Activated CD8-positive, alpha-beta memory T cell treated with anti-CD3 and anti-CD28 coated beads, Interleukin-2, amount 10 ng/mL, durations not matched to agents 7 days and 5 days (primary cell): ENCODE results near the gene EPN2. TPM values are rescaled to one million over a fixed set of nuclear protein-coding genes. Genes with fewer than 3 reads are reported as not detected.
A peak's percentile ranks its signal among the peaks of the same experiment; 100 is the strongest.

Experiments used
- ATAC-seq: fragments of 150-1000 bp; cut with Tn5 transposase; one replicate; pipeline ENCODE4 v1.10.0; 2021; ENCODE audit warnings: moderate library complexity
- CTCF ChIA-PET: fragments of 350-600 bp; sonication (Branson Sonifier 250); formaldehyde crosslinking; loops from one replicate; lab custom pipeline; 2021; ENCODE audit warnings: antibody characterized with exemption; lab: Charles Lee
- DNase-seq: peaks from one replicate; pipeline ENCODE4 v3.0.0-alpha.2; 2020
- H3K27ac Mint-ChIP-seq: one replicate; pipeline ENCODE4 v1.8.0; 2021; ENCODE audit warnings: mild to moderate bottlenecking, mixed read lengths
- H3K27me3 Mint-ChIP-seq: one replicate; pipeline ENCODE4 v1.8.0; 2021; ENCODE audit warnings: mixed read lengths
- H3K36me3 Mint-ChIP-seq: one replicate; pipeline ENCODE4 v1.8.0; 2021; ENCODE audit warnings: mild to moderate bottlenecking, mixed read lengths
- H3K4me1 Mint-ChIP-seq: one replicate; pipeline ENCODE4 v1.8.0; 2021; ENCODE audit warnings: mixed read lengths
- H3K4me3 Mint-ChIP-seq: one replicate; pipeline ENCODE4 v1.8.0; 2021; ENCODE audit warnings: mild to moderate bottlenecking, moderate library complexity, mixed read lengths
- H3K9me3 Mint-ChIP-seq: one replicate; pipeline ENCODE4 v1.8.0; 2022; ENCODE audit warnings: low read depth, mixed read lengths
- total RNA-seq, 2 experiments: library from RNA; stranded (reverse); gene quantifications; one replicate each; pipeline ENCODE4 v1.2.3, GENCODE V29; 2021

EPN2 gene
- total RNA-seq, 2 experiments from 2014 or later: 2.9 to 15.3 TPM

GRCh38 chr17:19364699-19365498, 127.7 kb downstream of the EPN2 start:
- CTCF ChIA-PET: interaction anchor here (0.6 to 8.9 kb wide), 9 partner anchors 10 to 1503 kb away, joined by 3 to 114 read pairs (median 4); partner anchors contain the start of genes ALDH3A2 and MAPK7
- Mint-ChIP-seq H3K27ac (no peak overlapping the region), H3K4me3 (no peak overlapping the region), H3K4me1 (peaks cover 25% of the 10 kb centered on the region), H3K9me3 (no peaks in the 10 kb centered on the region), H3K36me3 (no peaks in the 10 kb centered on the region), H3K27me3 (peaks cover 16% of the 10 kb centered on the region)
- DNase-seq: no peak
- ATAC-seq: no peak

- Mint-ChIP-seq H3K4me1 (peaks cover 31% of the 10 kb centered on the region), H3K27ac (no peak overlapping the region), H3K27me3 (peaks cover 16% of the 10 kb centered on the region), H3K9me3 (no peaks in the 10 kb centered on the region), H3K36me3 (no peaks in the 10 kb centered on the region), H3K4me3 (no peak overlapping the region)
- DNase-seq: no peak
- CTCF ChIA-PET: interaction anchor here (0.6 to 8.9 kb wide), 12 partner anchors 9 to 1503 kb away, joined by 3 to 114 read pairs (median 4); partner anchors contain the start of genes ALDH3A2 and MAPK7
- no peak for ATAC-seq
Observed at GRCh38 chr17:19365499-19365817, 128.3 kb downstream of the EPN2 start.

GRCh38 chr17:19365833-19366636, 128.9 kb downstream of the EPN2 start:
- CTCF ChIA-PET: interaction anchor here (0.6 to 8.9 kb wide), 11 partner anchors 12 to 418 kb away, joined by 3 to 114 read pairs (median 3); partner anchors contain the start of genes ALDH3A2 and MAPK7
- no peak for DNase-seq
- Mint-ChIP-seq H3K27ac (no peak overlapping the region), H3K4me3 (no peak overlapping the region), H3K9me3 (no peaks in the 10 kb centered on the region), H3K36me3 (no peaks in the 10 kb centered on the region), H3K27me3 (peaks cover 16% of the 10 kb centered on the region), H3K4me1 (peaks cover 37% of the 10 kb centered on the region)
- ATAC-seq: no peak

DNA sequence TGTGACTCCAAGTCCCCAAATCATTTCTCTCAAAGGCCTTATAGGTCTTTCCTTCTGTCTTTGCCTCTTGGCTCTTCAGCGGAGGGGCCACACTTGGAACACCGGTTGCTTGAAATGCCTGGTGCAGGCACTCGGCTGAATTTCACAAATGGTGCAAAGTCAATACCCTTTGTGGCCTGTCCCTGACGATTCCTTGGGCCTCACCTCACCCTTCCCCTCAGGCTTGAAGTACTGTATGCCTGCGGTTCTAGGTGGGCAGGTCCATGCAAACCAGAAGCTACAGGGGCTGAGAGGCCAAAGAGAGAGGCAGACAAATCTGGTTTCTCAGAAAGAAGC, 129.4 kb downstream of the EPN2 start:
- no peak for DNase-seq
- Mint-ChIP-seq H3K36me3 (no peaks in the 10 kb centered on the region), H3K27me3 (peaks cover 16% of the 10 kb centered on the region), H3K9me3 (no peaks in the 10 kb centered on the region), H3K27ac (no peak overlapping the region), H3K4me1 (peaks cover 42% of the 10 kb centered on the region), H3K4me3 (no peak overlapping the region)
- ATAC-seq: no peak
- CTCF ChIA-PET: interaction anchor here (0.8 to 8.9 kb wide), 3 partner anchors 80 to 101 kb away, joined by 3 to 114 read pairs (median 3); no protein-coding TSS in a partner anchor

- ATAC-seq: no peak
- H3K27ac Mint-ChIP-seq: no peak overlapping the region
Observed at GRCh38 chr17:19368229-19368628, 131.1 kb downstream of the EPN2 start.

GRCh38 chr17:19369107-19369778, 132.1 kb downstream of the EPN2 start:
- DNase-seq: no peak
- Mint-ChIP-seq H3K27ac (peak overlapping the region; percentile 88), H3K9me3 (no peaks in the 10 kb centered on the region), H3K4me1 (peaks cover 48% of the 10 kb centered on the region), H3K27me3 (peaks cover 18% of the 10 kb centered on the region), H3K36me3 (no peaks in the 10 kb centered on the region), H3K4me3 (no peak overlapping the region)
- no peak for ATAC-seq
- CTCF ChIA-PET: interaction anchor here (1.0 to 2.7 kb wide), 6 partner anchors 9 to 124 kb away, joined by 3 to 18 read pairs (median 3); partner anchors contain the start of gene MAPK7

More at GRCh38 chr17:19368229-19368628, 131.1 kb downstream of the EPN2 start:
- Mint-ChIP-seq H3K4me1 (peaks cover 47% of the 10 kb centered on the region), H3K27me3 (peaks cover 19% of the 10 kb centered on the region), H3K4me3 (no peak overlapping the region), H3K9me3 (no peaks in the 10 kb centered on the region), H3K36me3 (no peaks in the 10 kb centered on the region)
- no peak for DNase-seq
- CTCF ChIA-PET: interaction anchor here (1.2 to 2.7 kb wide), 2 partner anchors 10 to 125 kb away, joined by 3 to 18 read pairs; partner anchors contain the start of gene MAPK7

- Mint-ChIP-seq H3K9me3 (no peaks in the 10 kb centered on the region), H3K27me3 (peaks cover 17% of the 10 kb centered on the region), H3K4me3 (peak overlapping the region; percentile 45), H3K27ac (peak overlapping the region; percentile 88), H3K4me1 (peaks cover 51% of the 10 kb centered on the region), H3K36me3 (no peaks in the 10 kb centered on the region)
- ATAC-seq (peak; percentile 78), DNase-seq (peak; percentile 76)
- CTCF ChIA-PET: interaction anchor here (1.0 to 2.7 kb wide), 6 partner anchors 8 to 395 kb away, joined by 3 to 18 read pairs (median 3); partner anchors contain the start of gene MAPK7
Observed at GRCh38 chr17:19369846-19370492, 132.8 kb downstream of the EPN2 start.

DNA sequence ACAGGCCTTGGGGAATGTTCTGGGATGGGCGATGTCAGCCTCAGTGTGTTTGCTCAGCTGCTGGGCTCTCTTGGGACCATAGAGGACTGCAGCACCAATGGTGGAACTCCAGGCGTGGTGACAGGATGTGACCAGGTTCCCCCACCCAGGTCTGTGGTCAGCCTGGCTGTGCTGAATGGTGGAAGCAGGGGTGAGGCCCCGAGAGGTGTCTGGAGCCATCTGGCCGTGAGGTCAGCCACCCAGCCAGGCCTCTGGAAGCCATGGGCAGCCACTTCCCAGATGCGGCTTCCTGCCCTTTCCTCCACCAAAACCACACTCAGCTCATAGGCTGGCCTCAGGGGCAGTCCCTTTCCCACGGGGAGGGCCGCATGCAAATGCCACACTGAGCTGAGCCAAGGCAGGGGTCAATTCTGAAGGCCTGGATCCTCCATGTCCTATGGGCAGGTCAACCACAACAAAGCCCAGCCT, 133.4 kb downstream of the EPN2 start:
- CTCF ChIA-PET: interaction anchor here (1.0 to 2.7 kb wide), 7 partner anchors 8 to 394 kb away, joined by 3 to 18 read pairs (median 3); partner anchors contain the start of genes B9D1 and MAPK7
- Mint-ChIP-seq H3K4me3 (peak overlapping the region; percentile 45), H3K4me1 (peaks cover 51% of the 10 kb centered on the region), H3K9me3 (no peaks in the 10 kb centered on the region), H3K27ac (peak overlapping the region; percentile 88), H3K27me3 (peaks cover 15% of the 10 kb centered on the region), H3K36me3 (no peaks in the 10 kb centered on the region)
- peak; percentile 77 for DNase-seq
- peak; percentile 59 for ATAC-seq

GRCh38 chr17:19371259-19372010, 134.3 kb downstream of the EPN2 start:
- peak; percentile 55 for DNase-seq
- H3K4me1 Mint-ChIP-seq: peaks cover 54% of the 10 kb centered on the region

DNA sequence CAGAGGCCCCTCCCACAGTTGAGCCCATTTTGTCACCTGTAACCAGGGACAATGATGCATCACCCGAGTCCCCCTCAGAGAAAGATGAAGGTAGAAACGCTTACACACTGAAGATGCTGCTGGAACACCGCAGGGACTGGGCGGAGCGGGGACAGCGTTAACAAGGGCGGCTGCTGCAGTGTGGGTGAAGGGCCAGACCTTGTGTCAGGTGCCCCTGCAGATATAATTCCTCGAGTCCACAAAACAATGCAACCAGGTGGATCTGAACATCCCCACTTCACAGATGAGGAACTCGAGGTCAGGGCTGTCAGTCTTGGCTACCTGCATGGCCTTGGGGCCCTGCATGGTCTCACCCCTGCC, 134.8 kb downstream of the EPN2 start:
- H3K36me3 Mint-ChIP-seq: no peaks in the 10 kb centered on the region
- CTCF ChIA-PET: interaction anchor here (2.4 kb wide), 1 partner anchor 9 kb away, joined by 11 read pairs; the partner anchor contains the start of gene B9D1
- no peak for ATAC-seq
- H3K4me3 Mint-ChIP-seq: no peak overlapping the region
- DNase-seq: no peak
- peaks cover 58% of the 10 kb centered on the region for H3K4me1 Mint-ChIP-seq
- no peaks in the 10 kb centered on the region for H3K9me3 Mint-ChIP-seq
- H3K27me3 Mint-ChIP-seq: peaks cover 10% of the 10 kb centered on the region
- peak overlapping the region; percentile 45 for H3K27ac Mint-ChIP-seq

More at GRCh38 chr17:19371259-19372010, 134.3 kb downstream of the EPN2 start:
- peak; percentile 20 for ATAC-seq
- Mint-ChIP-seq H3K9me3 (no peaks in the 10 kb centered on the region), H3K27ac (peak overlapping the region; percentile 45), H3K27me3 (peaks cover 10% of the 10 kb centered on the region), H3K4me3 (no peak overlapping the region), H3K36me3 (no peaks in the 10 kb centered on the region)
- CTCF ChIA-PET: interaction anchor here (2.4 kb wide), 1 partner anchor 9 kb away, joined by 11 read pairs; the partner anchor contains the start of gene B9D1

DNA sequence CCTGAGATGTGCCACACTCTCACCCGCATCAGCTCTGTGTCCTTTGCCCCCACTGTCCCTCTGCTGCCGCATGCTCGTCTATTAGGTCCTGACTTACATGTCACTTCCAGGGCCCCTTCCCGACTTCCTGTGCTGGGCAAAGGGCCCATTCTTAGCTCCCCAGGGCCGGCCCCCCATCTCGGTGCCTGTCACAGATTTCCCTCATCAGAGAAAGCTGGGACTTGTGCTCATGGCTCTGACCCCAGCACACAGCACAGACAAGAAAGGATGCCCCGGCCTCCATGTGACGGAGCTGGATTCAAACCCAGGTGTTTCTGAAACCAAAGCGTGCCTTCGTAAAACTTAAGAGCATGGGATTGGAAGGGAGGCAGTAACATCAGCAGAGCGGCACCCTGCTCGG, 135.3 kb downstream of the EPN2 start:
- Mint-ChIP-seq H3K4me1 (peaks cover 61% of the 10 kb centered on the region), H3K27ac (no peak overlapping the region), H3K4me3 (no peak overlapping the region), H3K27me3 (peaks cover 10% of the 10 kb centered on the region), H3K36me3 (no peaks in the 10 kb centered on the region), H3K9me3 (no peaks in the 10 kb centered on the region)
- CTCF ChIA-PET: interaction anchor here (2.4 kb wide), 1 partner anchor 10 kb away, joined by 11 read pairs; the partner anchor contains the start of gene B9D1
- DNase-seq (no peak), ATAC-seq (no peak)
